Measurements from ENCODE around the gene SMYD3. TPM values are rescaled to one million over a fixed set of nuclear protein-coding genes. Genes with fewer than 3 reads are reported as not detected.

SMYD3 gene
- total and polyA plus RNA-seq, 10 of the 15 experiments (the other 5 are each of a cell fraction or from before 2014, with no cell fraction given) = 18.3 to 54.0 (median 24.8) TPM

- no peak for TF ChIP-seq ZBTB11 (CRISPR knock-in tag; IDR thresholded peaks at IDR 0.05)
- no peak for TF ChIP-seq MTA2 (IDR thresholded peaks at IDR 0.05; ENCODE audit: low read depth)
- no peak for TF ChIP-seq JUNB (IDR thresholded peaks at IDR 0.05)
- TF ChIP-seq BACH1 (IDR thresholded peaks at IDR 0.05; ENCODE audit: borderline replicate concordance) = no peak
- TF ChIP-seq ATF2 (IDR thresholded peaks at IDR 0.05; ENCODE audit: low read length) = no peak
- no peak for TF ChIP-seq ZNF622 (IDR thresholded peaks at IDR 0.05)
- no peak for TF ChIP-seq SP1 (IDR thresholded peaks at IDR 0.05; ENCODE audit: low read depth, low read length)
- TF ChIP-seq CTCF (IDR thresholded peaks at IDR 0.05 in 2 of 3, conservative IDR thresholded peaks at IDR 0.05 in 1 of 3; ENCODE audit: control insufficient read depth in 2 of 3, extremely low read depth in 1 of 3, insufficient read depth in 1 of 3, low read depth in 3 of 3, low read length in 3 of 3) = no peak
- no peak for TF ChIP-seq EP300 (IDR thresholded peaks at IDR 0.05; ENCODE audit: borderline replicate concordance in 1 of 2, control insufficient read depth in 1 of 2, low read depth in 2 of 2, low read length in 2 of 2)
- no peak for TF ChIP-seq ZBTB4 (CRISPR knock-in tag; IDR thresholded peaks at IDR 0.05)
- no peak for TF ChIP-seq ZNF274 (IDR thresholded peaks at IDR 0.05; ENCODE audit: insufficient read depth, insufficient read length)
- no peak for TF ChIP-seq FOS (IDR thresholded peaks at IDR 0.05; ENCODE audit: borderline replicate concordance, extremely low read depth, insufficient read length)
These were observed 348.9 kb downstream of the SMYD3 start (continued) for GRCh38 chr1:246158131-246158530.
